OCI-LY3 (cell line): Measurements from ENCODE around the gene SENP5.

ENCODE experiments used
- EZH2phosphoT487 ChIP-seq: fragments of 200-600 bp; shearing (Covaris generic); IDR thresholded peaks from 2 replicates; pipeline ENCODE4 v1.6.1; 2018; ENCODE audit warnings: antibody characterized with exemption, mixed run types, low read depth
- TF ChIP-seq, protein P1 (sequence below): fragments of 200-600, 300-600 bp; sonication (generic); IDR thresholded peaks from 2 replicates; pipeline ENCODE4 v1.5.1; 2014; ENCODE audit warnings: antibody characterized with exemption, low read length, low read depth

DNA sequence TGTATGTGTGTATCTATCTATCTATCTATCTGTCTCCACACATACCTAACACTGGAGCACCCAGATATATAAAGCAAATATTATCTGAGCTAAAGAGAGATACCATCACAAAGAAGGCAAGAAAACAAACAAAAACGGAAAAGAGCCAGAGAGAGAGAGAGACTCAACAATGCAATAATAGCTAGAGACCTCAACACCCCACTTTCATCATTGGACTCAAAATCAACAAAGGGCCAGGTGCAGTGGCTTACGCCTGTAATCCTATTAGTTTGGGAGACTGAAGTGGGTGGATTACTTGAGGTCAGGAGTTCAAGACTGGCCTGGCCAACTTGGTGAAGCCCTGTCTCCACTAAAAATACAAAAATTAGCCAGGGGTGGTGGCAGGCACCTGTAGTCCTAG is 51.2 kb downstream of the SENP5 start:
- TF ChIP-seq, protein P1, sequence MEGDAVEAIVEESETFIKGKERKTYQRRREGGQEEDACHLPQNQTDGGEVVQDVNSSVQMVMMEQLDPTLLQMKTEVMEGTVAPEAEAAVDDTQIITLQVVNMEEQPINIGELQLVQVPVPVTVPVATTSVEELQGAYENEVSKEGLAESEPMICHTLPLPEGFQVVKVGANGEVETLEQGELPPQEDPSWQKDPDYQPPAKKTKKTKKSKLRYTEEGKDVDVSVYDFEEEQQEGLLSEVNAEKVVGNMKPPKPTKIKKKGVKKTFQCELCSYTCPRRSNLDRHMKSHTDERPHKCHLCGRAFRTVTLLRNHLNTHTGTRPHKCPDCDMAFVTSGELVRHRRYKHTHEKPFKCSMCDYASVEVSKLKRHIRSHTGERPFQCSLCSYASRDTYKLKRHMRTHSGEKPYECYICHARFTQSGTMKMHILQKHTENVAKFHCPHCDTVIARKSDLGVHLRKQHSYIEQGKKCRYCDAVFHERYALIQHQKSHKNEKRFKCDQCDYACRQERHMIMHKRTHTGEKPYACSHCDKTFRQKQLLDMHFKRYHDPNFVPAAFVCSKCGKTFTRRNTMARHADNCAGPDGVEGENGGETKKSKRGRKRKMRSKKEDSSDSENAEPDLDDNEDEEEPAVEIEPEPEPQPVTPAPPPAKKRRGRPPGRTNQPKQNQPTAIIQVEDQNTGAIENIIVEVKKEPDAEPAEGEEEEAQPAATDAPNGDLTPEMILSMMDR, result no peak
- no peak for TF ChIP-seq EZH2phosphoT487
